Hepatic stellate cell (primary cell): ENCODE data around the gene MARK4.
"Not testable (repeated sequence)": the region's sequence is repeated elsewhere in the genome, so short reads cannot be mapped to it uniquely, and the experiment has no call there.

ENCODE experiments used
- DNase-seq: peaks from one replicate; pipeline ENCODE4 v3.0.0; 2011; ENCODE audit warnings: low spot score

MARK4 gene

DNA sequence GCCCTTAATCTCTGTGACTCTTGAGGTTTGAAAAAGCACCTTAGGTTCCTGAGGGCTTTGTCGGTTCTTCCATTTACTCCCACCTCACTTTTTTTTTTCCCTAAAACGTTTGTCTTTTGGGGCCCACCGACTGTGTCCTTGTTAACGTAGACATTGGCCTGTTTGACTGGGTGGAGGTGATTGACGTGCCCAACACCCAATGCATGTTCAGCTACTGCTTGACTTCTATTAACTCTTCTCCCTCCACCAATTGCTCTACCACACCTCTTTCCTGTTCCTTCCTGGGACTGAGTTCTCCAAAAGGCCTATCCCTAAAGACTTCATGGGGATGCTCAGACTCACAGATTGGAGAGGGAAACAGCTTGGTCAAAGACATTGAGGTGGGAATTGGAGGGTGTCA, 54.4 kb downstream of the MARK4 start:
- DNase-seq = no peak

DNA sequence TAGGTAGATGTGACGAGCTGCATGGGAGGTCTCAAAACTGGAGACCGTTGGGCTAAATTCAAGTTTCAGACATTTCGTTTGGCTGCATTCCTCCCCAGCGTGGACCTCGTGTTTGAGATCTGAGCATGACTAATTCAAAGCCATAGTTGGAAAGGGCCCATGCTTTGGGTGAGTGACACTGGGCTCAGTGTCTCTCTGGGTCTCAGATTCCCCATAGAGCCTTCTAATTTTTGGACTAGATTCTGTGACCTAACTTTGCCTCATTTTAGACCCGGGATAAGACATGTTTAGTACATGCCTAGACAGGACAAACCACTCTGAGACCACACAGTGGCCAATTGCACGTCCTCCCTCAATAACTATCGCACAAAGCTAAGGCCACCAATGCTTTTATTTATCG, 55.0 kb downstream of the MARK4 start:
- DNase-seq = no peak

DNA sequence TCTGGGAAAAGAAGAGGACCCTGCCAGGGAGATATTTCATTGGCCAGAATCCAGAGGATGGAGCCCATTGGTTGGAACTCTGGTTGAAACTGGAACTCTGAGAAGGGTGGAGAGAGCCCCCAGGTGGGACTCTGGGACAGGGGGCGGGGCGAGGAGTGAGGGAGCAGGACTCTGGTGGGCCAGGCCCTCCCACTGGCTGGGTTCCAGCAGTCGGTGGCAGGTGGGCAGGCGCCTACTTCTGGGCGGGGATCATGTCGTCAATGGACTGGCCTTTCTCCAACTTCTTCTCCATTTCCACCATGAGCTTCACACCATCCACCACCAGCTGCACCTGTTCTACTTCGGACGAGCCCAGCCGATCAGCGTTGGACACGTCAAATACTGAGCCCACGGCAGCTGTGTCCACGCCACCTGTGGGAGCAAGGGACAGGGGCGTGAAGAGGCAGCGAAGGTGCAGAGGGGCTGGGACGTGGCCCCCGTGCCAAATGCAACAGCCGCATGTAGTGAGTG, 55.5 kb downstream of the MARK4 start:
- no peak for DNase-seq

DNA sequence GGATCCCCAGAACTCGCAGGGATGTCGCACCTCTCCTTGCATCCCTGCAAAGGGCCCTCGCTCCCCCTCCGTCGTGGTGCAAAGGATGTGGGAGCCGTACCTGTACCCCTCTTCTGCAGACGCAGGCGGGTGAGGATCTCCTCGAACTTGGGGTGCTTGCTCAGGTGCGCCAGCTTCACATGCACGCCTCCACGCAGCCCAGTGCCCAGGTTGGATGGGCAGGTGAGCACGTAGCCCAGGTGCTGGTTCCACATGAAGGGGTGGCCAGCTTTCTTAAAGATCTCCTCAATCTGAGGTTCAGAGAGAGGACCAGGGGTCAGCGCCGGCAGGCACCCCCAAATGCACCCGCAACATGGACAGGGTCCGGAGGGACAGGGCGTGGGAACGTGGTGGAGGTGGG, 56.3 kb downstream of the MARK4 start:
- no peak for DNase-seq

DNA sequence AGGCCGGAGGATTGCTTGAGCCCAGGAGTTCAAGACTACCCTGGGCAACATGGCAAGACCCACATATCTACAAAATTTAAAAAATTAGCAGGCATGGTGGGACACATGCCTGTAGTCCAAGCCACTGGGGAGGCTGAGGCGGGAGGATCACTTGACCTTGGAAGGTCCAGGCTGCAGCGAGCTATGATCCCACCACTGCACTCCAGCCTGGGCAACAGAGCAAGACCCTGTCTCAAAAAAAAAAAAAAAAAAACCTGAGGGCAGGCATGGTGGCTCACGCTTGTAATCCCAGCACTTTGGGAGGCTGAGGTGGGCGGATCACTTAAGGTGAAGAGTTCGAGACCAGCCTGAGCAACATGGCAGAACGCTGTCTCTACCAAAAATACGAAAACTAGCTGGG, 58.3 kb downstream of the MARK4 start:
- DNase-seq = not testable (repeated sequence)

DNA sequence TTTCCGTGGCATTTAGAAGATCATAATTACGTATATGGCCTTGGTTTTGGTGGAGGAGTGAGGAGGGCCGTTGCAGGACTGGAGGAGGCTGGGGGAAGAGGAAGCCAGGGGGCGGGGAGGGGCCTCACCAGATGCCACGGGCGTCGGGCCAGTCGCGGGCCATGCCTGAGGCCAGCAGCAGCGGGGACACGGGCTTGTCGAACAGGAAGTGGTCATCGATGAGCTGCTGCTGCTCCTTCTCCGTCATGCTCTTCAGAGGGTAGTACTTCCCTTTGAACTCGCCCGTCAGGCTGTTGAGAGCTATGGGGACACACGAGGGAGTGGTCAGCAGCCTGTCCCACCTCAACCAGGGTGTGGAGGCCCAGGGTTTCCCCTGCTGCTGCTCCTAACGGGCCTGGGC, 60.5 kb downstream of the MARK4 start:
- DNase-seq = no peak

DNA sequence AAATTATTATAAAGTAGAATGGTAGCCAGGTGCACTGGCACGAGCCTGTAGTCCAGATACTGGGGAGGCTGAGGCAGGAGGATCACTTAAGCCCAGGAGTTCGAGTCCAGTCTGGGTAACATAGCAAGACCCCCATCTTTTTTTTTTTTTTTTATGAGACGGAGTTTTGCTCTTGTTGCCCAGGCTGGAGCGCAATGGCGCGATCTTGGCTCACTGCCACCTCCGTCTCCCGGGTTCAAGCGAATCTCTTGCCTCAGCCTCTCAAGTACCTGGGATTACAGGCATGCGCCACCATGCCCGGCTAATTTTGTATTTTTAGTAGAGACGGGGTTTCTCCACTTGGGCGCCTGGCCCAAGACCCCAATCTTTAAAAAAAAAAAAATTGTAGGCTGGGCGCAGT, 61.2 kb downstream of the MARK4 start:
- not testable (repeated sequence) for DNase-seq

DNA sequence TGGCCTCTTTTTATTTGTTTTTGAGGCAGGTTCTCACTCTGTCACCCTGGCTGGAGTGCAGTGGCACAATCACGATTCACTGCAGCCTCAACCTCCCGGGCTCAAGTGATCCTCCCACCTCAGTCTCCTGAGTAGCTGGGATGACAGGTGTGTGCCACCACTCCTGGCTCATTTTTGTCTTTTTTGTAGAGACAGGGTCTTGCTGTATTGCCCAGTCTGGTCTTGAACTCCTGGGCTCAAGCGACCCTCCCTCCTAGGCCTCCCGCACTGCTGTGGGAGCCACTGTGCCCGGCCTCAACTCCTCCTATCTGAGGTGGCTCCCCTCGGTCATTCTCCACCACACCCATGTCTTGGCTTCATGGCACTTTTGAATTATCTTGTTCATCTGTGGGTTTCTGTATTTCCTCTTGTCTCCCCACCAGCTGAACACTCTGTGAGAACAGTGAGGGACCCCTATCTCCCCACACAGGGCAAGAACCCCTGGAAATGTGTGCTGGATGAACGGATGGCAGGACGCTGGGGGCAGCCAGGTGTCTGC, 63.7 kb downstream of the MARK4 start:
- no peak for DNase-seq

DNA sequence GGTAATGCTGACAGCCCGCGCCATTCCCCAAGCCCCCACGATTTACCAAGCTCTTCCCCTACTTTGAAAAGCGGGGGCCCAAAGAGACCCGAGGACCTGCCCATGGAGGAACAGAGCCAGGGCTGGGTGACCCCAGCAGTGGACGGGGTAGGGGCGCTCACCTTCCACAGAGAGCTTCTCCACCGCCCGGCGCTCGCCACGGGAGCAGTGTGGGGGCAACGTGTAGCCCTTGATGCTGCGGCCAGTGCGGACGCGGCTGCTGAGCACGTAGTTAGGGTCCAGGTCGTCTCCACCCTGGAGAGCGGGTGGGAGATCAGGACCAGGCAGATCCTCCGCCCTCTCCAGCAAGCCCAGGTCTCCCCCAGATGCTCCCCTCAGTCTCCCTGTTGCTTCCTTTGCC, 64.2 kb downstream of the MARK4 start:
- DNase-seq = no peak

DNA sequence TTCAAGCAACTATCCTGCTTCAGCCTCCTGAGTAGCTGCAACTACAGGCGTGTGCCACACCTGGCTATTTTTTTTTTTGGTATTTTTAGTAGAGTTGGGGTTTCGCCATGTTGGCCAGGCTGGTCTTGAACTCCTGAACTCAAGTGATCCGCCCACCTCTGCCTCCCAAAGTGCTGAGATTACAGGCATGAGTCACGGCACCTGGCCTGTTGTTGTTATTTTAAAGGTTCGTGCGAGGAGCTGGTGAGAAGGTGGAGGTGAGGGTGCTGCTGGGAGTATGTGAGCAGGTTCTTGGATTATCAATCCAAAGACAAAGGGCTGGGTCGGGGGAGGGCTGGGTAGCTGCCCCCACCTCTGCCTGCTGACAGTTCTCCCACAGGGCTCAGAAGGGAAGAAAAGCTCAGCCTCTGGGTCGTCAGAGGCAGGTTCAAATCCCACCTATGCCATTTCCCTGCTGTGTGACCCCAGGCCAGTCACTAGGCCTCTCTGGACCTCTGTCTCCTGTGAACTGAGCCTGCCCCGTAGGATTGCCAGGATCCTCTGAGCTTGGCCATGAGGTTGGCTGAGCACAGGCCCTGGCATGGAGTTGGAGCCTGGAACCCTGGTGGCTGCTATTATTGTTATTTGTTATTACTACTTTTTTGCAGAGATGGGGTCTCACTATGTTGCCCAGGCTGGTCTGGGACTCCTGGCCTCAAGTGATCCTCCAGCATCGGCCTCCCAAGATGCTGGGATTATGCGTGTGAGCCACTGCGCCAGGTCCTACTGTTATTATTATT, 70.1 kb downstream of the MARK4 start:
- DNase-seq = no peak

DNA sequence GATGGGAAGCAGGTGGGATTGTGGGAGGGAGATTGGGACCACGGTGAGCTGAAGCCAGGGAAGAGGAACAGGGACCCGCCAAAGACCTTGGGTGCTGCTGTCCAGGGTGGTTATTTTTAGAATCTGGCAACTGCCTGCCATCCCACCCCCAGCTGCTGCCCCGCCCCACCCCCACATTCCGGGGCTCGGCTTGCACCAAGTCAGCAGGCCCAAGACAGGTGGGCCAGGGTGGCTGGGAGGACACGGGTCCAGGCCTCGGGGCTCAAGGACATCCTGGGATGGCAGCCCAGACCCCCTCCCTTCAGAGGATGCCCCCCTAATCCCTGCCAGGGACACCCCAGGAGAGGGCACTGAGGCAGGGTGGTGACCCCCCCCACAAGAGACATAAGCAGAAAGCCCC, 70.8 kb downstream of the MARK4 start:
- no peak for DNase-seq

DNA sequence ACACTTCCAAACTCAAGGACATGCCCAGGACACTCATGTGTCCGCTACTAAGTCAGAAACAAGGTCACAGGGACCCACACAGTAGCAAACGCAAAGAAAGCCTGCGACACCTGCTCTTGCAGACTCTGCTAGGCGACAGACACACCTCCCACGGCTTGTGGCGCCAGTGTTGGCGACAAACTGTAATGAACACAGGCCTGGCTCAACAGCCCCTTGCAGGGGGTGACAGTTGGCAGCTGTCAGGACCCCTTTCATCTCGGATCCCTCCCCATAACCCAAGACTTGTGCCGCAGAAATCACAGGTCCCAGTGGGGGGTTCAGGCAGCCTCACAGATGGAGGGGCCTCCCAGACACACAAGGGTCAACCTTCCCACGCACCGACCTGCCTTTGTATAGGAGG, 71.2 kb downstream of the MARK4 start:
- no peak for DNase-seq

DNA sequence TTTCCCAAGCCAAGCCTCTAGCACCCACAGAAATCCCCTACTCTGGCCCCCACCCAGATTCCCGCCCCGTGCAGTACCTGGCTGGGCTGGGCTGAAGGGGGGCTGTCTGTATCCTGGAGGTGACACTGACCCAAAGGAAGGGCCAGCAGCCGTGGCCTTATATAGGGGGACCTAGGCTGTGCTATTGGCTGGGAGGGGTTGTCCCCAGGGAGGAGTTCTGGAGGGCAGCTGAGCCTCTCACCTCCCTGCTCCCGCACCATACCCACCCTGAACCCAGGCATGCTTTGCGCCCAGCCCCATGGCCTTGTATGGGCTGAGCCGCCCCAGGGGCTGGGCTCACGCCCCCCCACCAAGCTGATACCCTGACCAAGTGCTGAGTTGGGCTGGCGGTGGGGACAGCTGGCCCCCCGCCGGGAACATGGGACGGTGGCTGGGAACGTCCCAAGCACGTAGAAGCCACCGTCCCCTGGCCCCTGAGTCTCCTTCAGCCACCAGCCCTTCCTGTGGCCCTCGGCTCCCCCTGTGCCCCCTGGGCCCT, 71.7 kb downstream of the MARK4 start, which contains the start of gene CKM:
CKM (minus strand) TSS at position 132 of the 538 bp plus-strand sequence. CDS start 3,162 bp downstream, outside the sequence.
- no peak for DNase-seq

DNA sequence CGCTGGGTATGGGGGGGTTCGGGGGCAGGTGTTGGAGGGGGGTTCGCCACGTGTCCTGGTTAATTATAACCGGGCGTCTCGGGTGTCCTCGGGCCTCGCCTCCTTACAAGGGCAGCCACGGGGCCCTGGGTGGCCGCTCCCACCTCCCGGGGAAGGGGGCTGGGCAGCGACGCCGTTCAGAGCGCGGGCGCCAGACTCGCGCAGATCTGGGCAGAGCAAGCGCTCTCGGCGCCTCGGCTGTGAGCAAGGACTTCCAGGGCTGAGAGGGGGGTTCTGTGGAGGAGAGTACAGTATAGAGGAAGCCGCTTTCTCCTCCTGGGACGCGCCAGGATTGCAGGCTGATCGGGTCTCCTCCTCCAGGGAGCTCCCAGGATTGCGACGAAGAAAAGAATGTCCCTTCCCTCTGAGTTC, 72.6 kb downstream of the MARK4 start:
- no peak for DNase-seq

DNA sequence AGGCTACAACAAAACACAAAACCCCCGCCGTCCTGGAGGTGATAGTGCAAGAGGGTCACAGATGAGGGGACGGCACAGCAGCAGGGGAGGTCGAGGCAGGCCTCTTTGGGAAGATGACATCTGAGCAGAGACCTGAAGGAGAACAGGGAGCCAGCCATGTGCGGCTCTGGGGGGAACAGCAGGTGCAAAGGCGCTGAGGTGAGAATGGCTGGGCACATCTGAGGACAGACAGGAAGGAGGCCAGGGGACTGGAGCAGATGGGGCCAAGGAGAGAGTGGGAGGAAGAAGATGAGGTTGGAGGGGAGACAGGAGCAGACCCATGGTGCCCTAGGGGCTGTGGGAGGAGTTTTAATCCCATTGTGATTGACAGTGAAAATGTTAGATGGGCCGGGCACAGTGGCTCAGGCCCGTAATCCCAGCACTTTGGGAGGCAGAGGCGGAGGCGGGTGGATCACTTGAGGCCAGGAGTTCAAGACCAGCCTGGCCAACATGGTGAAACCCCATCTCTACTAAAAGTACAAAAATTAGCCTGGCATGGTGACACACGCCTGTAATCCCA, 73.4 kb downstream of the MARK4 start:
- no peak for DNase-seq

DNA sequence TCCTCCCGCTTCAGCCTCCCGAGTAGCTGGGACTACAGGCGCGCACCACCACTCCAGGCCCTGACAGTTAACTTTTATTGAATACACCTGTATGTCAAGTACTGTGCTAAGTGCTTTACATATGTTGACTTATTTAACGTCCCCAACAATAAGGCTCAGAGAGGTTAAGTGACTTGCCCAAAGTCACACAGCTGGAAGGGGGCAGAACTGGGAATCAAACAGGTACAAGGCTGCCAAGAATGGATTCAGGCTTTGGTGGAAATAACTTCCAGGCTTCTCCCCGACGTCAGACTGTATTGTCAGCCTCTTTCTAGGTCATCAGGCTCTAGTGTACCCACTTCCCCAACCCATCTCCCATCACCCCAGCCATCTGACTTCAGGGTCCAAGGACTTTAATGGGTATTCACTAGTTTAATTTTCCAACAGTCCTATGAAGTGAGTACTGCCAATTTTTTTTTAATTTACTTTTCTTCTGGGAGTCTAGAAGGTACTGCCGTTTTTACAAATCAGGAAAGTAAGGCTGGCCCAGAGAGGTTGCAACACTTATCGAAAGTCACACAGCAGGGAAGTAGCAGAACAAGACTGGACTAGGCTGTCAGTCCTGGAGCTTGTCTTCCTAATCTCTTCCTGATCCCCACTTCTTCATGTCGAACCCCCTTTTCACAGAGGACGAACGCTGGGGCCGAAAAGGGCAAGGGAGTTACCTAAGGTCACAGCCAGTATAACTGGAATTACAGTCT, 76.5 kb downstream of the MARK4 start:
- no peak for DNase-seq

DNA sequence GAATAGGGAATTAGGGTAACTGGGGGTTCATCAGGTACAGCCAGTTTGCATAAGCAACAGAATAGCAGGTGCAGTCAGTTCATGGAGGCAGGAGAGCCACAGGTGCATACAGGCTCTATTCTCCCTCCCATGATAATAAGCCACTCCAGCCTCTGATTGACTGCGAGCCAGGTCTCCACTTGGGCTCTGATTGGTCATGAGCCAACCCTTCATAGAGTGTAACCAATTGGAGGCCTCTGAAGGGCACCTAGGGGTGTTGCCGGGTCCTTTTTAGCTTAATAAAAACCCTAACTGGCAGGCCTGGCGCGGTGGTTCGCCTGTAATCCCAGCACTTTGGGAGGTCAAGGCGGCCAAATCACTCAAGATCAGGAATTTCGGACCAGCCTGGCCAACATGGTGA, 80.3 kb downstream of the MARK4 start:
- DNase-seq = no peak

DNA sequence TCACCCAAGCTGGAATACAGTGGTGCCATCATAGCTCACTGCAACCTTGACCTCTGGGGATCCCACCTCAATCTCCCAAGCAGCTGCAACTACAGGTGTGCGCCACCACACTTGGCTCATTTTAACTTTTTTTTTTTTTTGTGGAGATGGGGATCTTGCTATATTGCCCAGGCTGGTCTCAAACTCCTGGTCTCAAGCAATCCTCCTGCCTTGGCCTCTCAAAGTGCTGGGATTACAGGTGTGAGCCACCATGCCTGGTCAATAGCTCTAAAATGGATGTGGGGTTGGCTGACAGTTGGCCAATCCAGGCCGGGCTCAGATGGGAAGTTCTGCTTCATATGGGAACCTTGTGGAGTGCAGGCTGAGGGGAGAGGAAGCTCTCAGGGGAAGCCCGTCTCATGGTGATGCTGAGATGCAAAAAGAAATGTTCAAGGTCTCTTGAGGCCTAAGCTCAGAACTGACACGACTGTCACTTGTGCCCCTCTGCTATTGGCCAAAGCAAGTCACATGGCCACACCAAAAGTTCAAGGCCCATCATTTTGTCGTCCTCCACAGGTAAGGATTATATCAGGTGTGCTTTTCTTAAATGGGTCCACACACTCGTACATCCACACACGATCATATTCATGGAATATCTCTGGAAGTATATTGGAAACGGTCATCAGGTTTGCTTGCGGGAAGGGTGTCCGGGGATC, 82.7 kb downstream of the MARK4 start:
- no peak for DNase-seq

DNA sequence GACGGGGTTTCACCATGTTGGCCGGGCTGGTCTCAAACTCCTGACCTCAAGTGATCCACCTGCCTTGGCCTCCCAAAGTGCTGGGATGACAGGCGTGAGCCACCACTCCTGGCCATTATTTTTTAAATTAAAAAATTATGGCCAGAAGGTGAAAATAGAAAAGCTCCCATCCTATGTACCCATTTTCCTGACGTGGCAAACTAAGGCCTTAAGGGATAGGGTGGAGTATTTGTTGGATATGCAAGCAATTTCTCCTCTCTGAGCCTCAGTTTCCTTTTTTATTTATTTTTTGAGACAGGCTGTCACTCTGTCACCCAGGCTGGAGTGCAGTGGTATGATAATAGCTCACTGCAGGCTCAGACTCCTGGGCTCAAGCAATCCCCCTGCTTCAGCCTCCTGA, 83.8 kb downstream of the MARK4 start:
- DNase-seq = not testable (repeated sequence)

DNA sequence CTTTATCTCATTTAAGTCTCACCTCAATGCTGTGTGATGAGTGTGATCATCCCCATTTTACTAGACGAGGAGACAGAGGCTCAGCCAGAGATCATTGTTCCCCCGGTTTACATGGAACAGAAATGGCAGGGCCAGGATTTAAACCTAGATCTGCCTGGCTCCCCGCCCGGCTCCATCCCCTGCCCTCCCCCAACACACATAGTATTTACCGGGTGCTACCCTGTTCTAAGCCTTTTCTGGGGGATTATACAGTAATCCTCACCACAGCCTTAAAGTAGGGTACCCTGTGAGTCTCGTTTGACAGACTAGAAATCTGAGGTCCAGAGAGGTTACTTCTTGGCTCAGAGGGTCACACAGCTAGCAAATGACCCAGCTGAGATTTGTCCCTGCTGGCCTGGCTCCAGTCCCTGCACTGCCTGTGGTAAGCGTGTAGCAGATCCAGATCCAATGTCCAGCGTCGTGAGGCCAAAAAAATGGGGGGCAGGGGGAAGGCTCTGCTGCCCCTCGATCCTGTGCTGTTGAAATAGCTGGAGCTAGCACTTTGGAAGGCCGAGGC, 85.7 kb downstream of the MARK4 start:
- DNase-seq = no peak

DNA sequence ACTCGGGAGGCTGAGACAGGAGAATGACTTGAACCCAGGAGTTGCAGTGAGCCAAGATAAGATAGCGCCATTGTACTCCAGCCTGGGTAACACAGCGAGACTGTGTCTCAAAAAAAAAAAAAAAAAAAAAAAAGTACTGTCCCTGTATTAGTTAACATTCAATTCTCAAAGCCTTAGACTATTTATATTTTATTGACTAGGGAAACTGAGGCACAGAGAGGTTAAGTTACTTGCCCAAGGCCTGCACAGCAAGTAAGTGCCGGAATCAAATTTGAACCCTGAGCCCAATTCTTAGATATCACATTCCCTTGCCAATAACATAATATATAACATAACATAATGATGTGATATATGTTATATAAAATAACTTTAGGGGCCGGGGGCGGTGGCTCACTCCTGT, 88.6 kb downstream of the MARK4 start:
- DNase-seq = no peak
